Globus pallidus (tissue), 1 donor: ENCODE results near the gene VAV2.
"Not testable (repeated sequence)": the region's sequence is repeated elsewhere in the genome, so short reads cannot be mapped to it uniquely, and the experiment has no call there.

ENCODE experiments used
- DNase-seq: peaks from one replicate; pipeline ENCODE4 v3.0.0-alpha.2; 2015; ENCODE audit warnings: low spot score

The VAV2 gene

GRCh38 chr9:133767625-133768024 lies 224.5 kb downstream of the VAV2 start:
- DNase-seq = no peak

DNA sequence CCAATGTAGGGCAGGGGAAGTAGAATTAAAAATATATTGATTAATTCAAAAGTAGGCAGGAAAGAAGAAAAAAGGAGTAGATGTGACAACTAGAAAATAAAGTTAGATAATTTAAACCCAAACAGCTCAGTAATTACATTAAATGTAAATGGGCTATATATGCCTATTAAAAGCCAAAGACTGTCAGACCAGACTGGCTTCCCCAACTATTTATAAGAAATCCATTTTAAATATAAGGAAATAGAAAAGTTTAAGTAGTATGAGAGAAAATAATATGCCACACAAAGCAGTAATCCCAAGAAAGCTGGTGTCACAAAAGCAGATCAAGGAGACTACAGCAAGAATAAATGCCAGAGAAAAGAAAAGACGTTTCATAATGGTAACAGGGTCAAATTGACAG lies 225.1 kb downstream of the VAV2 start:
- no peak for DNase-seq

GRCh38 chr9:133766234-133766633 lies 225.9 kb downstream of the VAV2 start:
- not testable (repeated sequence) for DNase-seq

DNA sequence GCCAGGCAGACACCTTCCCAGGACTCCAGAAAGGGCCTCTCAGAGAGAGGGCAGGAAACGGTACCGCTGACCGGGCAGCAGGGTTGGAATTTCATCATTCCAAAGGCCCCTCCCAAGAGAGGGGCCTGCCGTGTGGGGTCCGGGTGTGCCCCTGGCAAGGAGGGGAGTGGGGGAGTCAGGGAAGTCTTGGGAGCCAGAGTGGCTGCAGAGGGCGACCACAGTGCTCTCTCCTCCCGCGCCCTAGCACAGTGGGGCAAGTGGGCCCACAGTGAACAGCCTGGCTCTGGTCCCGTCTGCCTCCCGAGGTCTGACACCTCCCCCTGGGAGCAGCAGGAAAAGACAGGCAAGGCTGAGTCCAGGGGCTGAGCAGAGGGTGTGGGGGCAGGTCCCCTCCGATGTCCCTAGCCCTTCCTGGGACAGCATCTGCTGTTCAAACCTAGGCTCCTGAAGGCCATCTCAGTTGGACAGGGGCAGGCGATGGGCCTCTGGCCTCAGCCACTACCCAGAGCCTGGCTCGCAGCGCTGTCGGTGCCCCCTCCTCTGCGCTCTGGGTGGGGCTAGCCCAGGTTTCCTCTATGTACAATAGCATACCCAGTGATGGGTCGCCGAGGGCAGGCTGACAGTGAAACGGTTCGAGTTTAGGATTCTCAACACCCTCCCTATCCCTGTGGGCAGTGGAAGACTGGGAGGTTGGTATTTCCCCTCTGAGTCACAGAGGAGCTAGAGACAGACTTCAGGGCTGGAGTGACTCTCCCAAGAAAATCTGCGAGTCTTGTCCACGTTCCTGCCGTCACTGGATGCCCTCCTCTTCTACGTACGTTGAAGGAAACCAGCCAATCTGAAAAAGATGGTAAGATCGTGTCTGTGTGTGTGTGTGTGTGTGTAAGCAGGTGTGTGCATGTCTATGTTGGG lies 228.6 kb downstream of the VAV2 start:
- no peak for DNase-seq

GRCh38 chr9:133762488-133763271 lies 229.4 kb downstream of the VAV2 start:
- DNase-seq = no peak

GRCh38 chr9:133761641-133762248 lies 230.4 kb downstream of the VAV2 start:
- no peak for DNase-seq

GRCh38 chr9:133760713-133761290 lies 231.3 kb downstream of the VAV2 start:
- no peak for DNase-seq

DNA sequence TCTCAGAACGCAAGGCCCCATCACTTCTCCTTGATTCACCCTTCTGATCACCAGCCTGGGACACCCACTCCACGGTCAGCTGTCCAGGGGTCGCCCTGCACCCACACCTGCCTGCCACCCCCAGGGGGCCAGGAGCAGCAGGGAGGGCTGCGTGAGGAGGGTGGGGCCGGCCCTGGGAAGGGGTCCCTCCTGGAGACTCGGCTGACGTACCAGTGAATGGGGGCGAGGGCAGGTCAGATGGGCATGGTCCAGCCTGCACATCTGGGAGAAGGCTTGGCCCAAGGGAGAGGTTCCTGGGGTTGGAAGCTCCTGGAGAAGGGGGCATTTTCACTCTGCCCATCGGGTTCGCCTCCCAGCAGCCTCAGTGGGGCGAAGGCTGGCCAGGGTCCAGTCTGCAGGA lies 232.2 kb downstream of the VAV2 start:
- DNase-seq = no peak

- no peak for DNase-seq
These were observed 232.8 kb downstream of the VAV2 start for GRCh38 chr9:133759146-133759900.

DNA sequence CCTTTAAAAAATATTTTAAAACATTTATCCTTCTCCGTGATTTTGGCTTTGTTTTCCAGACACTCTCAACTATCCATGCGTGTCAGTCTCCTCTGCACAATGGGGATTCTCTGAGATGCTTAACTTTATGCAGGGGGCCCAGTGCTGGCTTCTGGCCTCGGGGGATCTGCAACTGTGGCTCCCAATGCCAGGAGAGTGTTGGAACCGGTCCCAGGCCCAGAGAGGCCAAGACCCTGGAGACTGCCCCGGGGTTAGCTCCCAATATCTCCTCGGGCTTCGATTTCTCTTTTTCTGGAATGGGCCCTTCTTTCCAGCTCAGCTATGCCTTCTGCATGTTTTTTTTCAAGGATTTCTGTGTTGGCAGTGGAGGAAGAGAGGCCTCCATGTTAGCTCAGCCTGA lies 233.9 kb downstream of the VAV2 start:
- no peak for DNase-seq

GRCh38 chr9:133754688-133755227 lies 237.4 kb downstream of the VAV2 start:
- DNase-seq = no peak

DNA sequence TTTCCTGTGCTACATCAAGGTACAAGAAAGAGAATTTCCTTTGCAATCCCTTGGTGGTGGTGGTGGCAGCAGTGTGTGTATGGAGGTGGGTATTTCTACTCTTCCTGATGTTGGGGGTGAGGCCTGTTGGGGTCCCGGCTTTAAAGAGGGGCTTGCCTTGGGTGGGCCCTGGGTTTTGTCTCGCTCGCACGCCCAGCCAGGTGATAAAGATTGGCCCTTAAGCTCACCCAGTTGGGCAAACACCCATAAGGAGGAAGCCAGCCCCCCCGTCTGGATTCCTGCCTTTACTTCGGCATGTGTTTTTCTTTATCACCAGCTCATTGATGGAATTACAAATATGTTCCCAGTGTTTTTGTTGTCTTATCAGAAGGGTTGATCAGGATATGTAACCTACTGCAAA lies 237.9 kb downstream of the VAV2 start:
- no peak for DNase-seq

DNA sequence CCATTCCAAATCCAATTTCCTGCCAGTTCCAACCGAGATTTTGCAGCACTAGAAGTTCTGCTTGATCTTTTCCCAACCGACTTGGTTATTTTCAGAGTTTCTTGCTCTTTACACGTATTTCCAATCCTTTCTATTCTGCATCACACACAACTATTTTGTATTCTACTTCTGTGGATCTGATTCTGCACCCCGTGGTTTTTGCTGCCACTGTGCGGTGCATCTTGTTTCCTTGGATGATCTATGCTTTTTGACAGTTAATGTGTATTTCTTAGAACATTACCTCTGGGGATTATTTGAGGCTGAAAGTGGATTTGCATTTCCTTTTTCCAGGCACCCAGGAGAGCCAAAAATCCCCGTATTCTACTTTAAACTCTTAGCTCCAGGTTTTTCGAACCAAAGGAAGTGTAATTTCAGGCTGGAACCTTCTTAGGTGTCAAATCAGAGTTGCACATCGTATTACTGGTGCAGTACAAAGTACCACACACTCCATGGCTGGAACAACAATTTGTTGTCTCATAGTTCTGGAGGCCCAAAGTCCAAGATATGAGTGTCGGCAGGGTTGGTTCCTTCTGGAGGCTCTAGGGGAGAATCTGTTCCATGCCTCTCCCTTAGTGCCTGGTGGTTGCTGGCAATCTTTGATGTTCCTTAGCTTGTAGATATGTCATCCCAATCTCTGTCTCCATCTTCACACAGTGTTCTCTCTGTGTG lies 239.2 kb downstream of the VAV2 start:
- DNase-seq = no peak

DNA sequence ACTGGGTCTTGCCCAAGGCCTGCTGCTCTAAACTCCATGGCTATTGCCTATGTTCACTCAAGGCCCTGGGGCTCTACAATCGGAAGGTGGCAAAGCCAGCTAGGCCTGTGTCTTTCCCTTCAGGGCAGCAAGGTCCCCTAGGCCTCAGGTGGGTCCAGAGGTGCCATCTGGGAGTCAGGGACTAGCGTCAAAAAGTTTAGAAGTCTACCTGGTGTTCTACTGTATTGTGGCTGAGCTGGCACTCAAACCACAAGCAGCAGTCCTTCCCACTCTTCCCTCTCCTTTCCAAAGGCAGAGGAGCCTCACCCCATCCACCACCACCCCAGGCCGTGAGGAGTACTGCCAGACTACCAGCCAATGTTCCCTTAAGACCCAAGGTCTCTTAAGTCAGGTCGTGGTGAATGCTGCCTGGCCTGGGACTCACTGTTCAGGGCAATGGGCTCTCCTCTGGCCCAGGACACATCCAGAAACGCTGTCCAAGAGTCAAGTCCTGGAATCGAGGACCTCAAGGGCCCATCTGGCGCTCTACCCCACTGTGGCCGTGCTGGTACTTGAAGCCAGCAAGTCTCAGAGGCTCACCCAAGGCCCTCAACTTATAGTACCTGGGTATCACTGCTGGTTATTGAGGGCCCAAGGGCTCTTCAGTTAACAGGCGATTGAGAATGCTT lies 241.0 kb downstream of the VAV2 start:
- DNase-seq = no peak

- DNase-seq = no peak
These were observed 244.8 kb downstream of the VAV2 start for GRCh38 chr9:133747309-133747708.

DNA sequence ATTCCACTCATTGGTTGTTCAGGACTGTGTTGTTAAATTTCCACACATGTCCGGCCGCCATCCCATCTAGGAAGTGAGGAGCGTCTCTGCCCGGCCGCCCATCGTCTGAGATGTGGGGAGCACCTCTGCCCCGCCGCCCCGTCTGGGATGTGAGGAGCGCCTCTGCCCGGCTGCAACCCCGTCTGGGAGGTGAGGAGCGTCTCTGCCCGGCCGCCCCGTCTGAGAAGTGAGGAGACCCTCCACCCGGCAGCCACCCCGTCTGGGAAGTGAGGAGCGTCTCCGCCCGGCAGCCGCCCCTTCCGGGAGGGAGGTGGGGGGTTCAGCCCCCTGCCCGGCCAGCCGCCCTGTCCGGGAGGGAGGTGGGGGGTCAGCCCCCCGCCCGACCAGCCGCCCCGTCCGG lies 247.6 kb downstream of the VAV2 start:
- not testable (repeated sequence) for DNase-seq

DNA sequence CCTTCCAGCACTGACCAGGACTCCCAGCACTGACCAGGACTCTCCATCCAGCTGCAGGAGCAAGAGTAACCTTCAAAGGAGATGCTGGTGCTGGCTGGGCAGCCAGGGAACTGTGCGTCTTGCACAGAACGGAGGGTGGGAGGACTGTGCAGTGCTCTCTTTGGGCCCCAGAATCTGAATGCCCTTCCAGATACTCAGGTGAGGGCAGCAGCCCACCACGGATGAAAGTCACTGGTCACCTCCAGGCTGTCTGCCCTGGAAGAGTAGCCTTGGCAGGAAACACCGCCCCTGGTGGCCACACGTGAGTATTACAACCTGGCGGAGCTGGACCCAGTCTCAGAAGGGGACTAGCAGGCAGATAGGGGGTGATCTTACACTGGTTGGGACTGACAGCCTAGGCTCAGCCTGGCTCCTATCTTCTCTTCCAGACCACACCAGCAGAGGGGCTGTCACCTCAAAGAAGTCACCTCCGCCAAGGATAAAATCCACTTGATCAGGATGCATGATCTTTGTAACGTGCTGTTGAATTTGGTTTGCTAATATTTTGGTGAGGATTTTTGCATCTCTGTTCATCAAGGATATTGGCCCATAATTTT lies 249.2 kb downstream of the VAV2 start:
- DNase-seq = peak; percentile 58

DNA sequence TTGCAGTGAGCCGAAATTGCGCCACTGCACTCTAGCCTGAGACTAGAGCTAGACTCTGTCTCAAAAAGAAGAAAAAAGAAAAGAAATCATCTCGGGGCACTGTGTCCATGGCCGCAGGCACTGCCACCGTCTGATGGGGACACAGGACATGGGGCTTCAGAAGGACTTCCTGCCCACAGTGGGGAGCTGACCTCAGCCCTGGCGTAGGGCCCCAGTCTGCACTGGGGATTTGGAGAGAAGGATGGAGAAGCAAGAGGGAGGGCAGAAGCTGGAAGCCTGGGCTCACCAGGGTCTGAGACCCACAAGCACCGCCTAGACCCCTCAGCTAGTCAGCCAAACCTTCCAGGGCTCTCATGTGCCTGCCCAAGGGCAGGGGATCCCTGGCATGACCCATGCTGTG lies 249.9 kb downstream of the VAV2 start:
- DNase-seq = no peak

DNA sequence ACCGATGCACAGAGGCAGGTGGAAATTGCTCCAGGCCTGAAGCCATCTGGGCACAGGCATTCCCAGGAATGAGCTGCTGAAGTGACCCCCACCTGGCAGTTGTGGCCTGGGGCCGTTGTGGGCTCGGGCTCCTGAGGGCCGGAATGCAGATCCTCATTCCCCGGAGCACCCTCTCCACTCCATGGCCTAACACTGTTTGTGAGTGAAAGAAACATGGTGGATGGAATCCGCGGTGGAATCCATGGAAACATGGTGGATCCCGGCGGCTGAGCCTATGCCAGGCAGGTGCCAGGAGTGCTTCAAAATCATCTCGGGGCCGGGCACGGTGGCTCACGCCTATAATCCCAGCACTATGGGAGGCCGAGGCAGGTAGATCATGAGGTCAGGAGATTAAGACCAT lies 250.4 kb downstream of the VAV2 start:
- DNase-seq = no peak

DNA sequence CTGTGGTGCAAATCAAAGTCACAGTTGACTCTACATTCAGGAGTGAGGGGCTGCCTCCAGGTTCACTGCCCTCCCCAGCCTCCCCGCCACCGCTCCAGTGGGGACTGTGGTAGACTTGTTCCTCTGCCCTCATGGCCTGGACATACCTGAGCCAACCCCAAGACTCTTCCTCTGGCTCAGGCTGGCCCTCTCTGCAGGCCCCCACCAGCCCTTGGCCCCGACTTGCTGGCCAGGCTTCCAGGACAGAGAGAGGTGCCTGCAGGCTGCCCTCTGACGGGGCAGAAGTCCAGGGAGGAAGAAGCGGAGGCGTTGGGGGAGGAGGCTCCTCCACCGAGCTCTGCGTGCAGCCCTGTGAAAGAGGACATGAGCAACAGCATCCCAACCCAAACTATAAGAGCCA lies 251.2 kb downstream of the VAV2 start:
- DNase-seq = no peak
